NCI-H2107 (cell line): ENCODE data around the gene HSBP1.

Experiments
- DNase-seq: peaks from one replicate; lab custom pipeline; 2025; lab: John Stamatoyannopoulos, UW

The HSBP1 gene

DNA sequence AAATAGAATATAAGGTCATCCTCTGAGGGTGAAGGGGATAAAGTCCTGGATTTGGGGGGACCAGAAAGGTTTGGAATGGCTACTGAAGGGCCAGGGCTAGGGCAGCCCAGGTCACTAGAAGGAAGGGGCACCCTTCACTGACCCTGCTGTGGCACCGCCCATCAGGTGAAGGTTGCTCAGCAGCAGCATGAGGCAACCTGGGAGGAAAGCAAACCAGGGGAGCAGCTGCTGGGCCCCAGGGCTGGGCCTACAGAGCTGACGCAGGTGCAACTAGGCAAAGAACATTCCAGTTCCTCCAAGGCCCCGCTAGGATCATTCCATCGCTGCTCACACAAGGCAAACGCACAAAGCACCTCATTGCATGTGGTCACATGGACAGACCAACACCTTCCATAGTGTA is 3.4 kb upstream of the HSBP1 start:
- no peak for DNase-seq

DNA sequence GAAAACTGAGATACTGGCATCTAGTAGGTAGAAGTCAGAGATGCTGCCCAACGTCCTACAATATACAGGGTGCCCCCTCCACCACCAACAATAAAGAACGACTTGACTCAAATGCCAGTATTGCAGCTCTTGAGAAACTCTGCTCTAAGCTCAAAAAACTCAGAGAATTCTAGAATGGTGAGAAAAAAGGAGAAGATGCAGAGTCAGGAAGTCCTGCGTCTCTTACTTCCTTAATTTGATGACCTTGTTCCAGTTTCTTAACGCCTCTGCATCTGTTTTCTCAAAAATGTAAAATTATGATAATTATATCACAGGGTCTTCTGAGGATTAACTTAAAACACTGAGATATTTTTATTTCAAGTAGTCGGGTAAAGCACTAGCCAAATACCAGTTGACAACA is 1.7 kb upstream of the HSBP1 start:
- no peak for DNase-seq

DNA sequence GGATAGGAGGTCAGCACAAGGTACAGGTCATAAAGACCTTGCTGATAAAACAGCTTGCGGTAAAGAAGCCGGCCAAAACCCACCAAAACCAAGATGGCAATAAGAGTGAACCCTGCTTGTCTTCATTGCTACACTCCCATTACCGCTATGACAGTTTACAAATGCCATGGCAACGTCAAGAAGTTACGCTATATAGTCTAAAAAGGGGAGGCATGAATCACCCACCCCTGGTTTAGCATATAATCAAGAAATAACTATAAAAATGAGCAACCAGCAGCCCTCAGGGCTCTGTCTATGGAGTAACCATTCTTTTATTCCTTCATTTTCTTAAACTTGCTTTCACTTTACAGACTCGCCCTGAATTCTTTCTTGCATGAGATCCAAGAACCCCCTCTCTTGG is 1.0 kb upstream of the HSBP1 start:
- no peak for DNase-seq

DNA sequence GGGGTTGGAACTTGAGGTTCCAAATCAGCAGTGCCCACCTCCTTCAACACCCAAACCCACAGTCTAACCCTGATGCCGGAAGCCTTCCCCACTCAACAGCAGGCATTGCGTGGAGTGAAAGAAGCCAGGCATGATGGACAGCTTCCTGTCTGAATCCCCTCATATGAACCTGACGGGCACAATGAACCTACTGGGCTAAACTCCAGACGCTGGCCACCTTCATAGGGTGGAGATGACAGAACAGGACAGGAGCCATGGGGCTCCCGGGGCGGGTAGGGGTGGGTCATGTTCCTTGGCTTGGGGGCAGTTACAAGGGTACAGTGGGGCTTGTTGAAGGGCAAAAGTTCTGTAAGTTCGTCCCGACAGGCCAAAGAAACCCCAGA is 460 bp upstream of the HSBP1 start:
- no peak for DNase-seq

- DNase-seq: no peak
Observed at GRCh38 chr16:83808573-83809014, 816 bp downstream of the HSBP1 start.

- DNase-seq: no peak
Observed at GRCh38 chr16:83809092-83809491, 1.3 kb downstream of the HSBP1 start.

- no peak for DNase-seq
Observed at GRCh38 chr16:83810901-83811300, 3.1 kb downstream of the HSBP1 start.

- DNase-seq: peak; percentile 21
Observed at GRCh38 chr16:83813823-83814658, 6.3 kb downstream of the HSBP1 start.

DNA sequence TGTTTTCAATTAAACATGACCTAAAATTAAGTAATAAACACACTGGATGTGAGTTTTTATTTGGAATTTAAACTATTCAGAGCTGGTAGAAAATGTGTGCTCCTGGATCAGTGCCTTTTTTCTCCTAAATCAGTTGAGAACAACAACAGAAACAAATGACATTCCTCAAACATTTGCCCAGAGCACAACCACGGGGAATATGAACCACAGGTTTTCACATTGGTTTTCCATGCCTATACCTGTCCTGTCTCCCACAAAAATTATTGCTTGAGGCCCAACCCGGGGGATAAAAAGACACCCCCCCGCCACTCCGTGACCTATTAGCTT is 6.8 kb downstream of the HSBP1 start:
- no peak for DNase-seq

DNA sequence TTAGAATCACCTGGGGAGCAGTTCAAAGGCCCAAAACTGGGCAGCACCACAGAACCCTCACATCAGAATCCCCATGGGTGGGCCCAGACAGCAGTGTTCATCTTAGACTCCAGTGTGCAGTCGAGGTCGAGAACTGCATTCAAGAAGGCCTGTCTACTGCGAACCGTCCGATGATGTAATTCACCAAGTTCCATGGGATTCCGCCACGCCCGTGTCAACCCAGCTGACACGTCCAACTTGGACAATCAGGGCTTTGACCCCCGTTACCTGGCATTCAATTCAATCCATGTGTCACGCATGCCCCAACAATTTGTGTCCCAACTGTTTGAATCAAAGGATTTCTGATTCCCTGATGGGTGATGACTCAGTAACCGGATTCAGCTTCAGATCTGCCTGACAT is 9.2 kb downstream of the HSBP1 start:
- DNase-seq: no peak

- no peak for DNase-seq
Observed at GRCh38 chr16:83818276-83818675, 10.5 kb downstream of the HSBP1 start.

GRCh38 chr16:83819361-83819760 is 11.6 kb downstream of the HSBP1 start:
- DNase-seq: no peak

DNA sequence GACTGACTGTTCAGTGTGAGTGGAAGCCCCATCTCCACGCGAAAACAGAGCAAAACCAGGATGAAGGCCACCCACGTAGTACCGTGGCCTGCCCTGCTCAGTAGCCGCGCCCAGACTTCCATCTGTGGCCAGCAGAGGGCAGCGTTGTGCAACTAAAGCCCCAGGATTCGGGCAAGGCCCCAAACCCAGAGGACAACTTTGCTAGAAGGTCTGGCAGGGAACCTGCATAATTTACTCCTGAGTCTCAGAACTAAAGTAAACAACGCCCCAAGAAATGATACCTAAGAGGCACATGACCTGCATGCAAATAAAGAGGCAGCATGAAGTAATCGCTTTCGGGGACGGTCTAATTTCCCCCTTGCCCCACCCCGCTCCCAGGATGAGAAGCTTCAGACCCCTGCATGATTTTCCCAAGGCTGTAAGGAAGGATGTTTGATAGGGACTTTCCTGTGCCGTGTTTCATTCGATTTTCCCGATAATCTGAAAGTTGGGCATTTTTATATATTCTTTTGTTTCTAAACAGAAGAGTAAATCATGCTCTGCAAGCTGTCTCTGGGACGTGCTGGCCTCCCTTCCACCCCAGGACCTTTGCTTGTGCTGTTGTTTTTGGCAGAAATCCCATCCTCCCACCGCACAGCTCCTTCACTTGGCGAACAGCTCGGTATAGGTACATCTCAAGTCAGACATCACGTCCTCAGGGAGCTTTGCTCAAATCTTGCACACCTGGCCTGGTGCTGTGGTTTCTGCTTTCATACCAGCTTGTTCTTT is 18.6 kb downstream of the HSBP1 start:
- DNase-seq: peak; percentile 50

GRCh38 chr16:83830091-83830768 is 22.5 kb downstream of the HSBP1 start:
- DNase-seq: no peak

GRCh38 chr16:83830769-83831455 is 23.1 kb downstream of the HSBP1 start:
- DNase-seq: no peak

DNA sequence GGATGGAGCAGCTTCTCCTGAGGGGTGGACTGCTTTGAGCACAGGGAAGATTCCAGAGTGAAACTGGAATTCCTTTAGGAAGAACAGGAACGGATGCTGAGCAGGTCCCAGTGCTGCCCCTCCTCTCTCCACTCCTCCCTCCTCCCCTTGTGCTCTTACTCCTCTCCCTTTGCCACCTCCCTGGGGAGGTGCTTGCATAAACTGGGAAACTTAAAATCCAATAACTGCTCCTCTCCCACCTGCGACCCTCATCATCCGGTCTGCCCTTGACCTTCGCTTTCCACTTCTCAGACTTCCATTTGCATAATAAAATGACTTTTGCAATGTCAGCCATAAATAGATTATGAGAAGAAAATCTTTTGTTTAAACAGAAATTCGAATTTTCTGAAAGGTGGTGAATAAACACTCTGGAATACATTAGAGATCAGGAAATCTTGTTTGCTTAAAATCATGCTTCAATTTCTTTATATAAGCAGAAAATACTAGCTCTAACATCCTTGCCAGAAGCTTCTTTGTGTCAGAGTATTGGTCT is 23.7 kb downstream of the HSBP1 start:
- DNase-seq: no peak

GRCh38 chr16:83833921-83834320 is 26.1 kb downstream of the HSBP1 start:
- DNase-seq: no peak

DNA sequence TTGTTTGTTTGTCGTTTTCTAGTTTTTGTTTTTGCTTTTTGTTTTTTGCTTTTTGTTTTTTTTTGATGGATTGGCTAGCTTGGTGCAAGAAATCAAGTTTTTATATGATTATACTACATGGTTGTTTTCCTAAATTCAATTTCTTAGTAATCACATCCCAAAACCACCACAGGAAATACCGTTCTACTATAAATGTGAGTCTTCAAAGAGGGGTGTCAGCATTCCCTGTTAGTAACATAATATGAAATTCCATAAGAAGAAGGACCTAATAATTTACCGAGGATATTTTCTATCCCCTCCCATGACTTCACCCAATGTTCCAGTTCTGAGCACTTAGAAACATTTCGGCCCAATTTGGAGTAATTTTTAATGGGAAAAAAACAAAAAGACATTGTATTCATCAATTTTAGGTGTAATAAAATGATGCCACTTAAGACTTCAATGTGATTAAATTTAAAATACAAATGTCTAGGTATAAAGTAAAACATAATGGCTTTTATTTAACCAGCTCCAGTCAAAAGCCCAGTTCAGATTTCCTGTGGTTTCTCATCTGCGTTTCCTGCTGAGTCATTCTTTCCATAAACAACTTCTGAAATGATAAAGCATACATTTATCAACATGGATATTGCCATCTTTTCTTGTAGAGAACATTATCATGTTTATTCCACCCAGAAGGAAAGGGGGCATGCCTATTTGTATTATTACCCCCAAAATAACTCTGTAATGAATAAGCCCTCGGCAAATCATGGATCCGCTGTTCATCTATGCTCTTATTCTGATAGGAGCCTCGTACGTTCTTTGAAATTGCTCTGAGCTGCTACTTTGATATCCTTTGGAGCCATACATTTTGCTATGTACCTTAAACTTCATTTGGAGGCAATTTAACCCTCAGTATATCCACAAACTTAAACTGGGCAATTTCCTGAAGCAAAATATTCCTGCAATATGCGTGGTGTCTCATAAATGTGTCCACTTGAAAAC is 28.1 kb downstream of the HSBP1 start:
- DNase-seq: peak; percentile 25

DNA sequence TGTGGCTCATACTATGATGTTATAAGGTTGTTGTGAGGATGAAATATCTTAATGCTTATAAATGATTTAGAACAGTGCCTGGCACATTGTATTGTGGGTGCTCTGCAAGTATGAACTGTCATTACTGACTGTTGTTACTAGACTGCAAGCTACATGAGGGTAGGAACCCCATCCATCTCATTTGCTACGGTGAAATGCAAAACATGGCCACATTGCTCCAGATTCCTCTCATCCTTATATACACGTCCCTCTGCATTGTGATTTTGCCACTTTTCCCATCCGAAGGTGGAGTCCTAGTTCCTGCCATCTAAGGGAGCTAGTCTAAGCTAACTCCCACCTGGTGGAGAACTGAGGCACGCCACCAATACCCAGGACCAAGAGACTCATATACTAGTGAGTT is 29.8 kb downstream of the HSBP1 start:
- no peak for DNase-seq

DNA sequence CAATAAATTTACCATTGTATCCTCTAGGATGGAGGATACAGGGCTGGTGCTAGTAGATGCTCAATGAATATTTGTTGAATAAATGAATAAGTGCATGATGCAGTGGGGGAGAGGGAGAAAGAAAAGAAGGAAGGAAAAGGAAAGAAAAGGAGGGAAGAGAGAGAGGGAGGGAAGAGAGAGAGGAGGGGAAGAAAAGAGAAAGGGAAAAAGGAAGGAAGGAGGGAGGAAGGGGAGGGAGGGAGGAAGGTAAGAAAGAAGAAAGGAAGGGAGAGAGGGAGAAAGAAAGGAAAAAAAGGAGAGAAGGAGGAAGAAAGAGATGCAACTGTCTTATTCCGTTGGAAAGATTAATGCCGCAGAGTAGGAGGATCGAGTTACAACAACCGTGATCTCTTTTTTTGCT is 30.4 kb downstream of the HSBP1 start:
- no peak for DNase-seq

GRCh38 chr16:83839561-83839960 is 31.8 kb downstream of the HSBP1 start:
- DNase-seq: no peak
